Sciatic nerve (tissue), 2 donors: ENCODE results near the gene TBX1. TPM values are rescaled to one million over a fixed set of nuclear protein-coding genes. Genes with fewer than 3 reads are reported as not detected.

Experiments
- ATAC-seq: fragments of 200-7000 bp; cut with Tn5 transposase; one replicate; pipeline ENCODE4 v1.9.1; 2020; ENCODE audit warnings: mild to moderate bottlenecking, moderate library complexity
- DNase-seq: peaks from one replicate; pipeline ENCODE4 v3.0.0-alpha.2; 2020; ENCODE audit warnings: low spot score
- intact Hi-C: fragments of 100-400 bp; cut with DNase I; formaldehyde crosslinking; loops from one replicate; pipeline ENCODE4 v1.14.2; 2022
- total RNA-seq: library from RNA; stranded (reverse); fragmentation: NEBNext Ultra II Directional; extraction: Animal tissue kit (Norgen Biotek cat#: 25700); gene quantifications from one replicate; pipeline ENCODE4 v1.2.1, GENCODE V29; 2021
- donor health status: DM: no; HTN: no; CAD: no.
- donor health status: DM: no; HTN: no; CAD: no.

TBX1 gene
- total RNA-seq, 1 donor from 2014 or later = 4.2 TPM

- intact Hi-C loops = no loop called here
- ATAC-seq = no peak
- DNase-seq = no peak
Measured at GRCh38 chr22:19803736-19804267, 43.2 kb downstream of the TBX1 start.

DNA sequence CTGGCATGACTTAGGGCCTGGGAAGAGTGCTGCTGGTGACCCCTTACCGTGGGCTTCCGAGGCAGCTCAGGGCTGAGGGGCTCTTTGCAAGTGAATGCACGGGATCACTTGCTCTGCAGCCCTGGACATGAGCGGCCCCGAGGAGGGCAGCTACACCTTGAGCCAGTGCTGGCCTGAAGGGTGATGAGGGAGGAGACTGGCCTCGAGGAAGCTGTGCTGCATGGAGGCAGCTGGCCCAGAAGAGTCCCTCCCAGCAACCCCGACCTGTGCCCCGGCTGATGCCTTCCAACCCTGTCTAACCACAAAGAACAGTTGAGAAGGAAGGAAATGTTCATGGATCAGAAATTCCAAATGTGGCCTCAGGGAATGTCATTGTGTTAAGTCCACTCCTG is 45.2 kb downstream of the TBX1 start:
- intact Hi-C loops = no loop called here
- DNase-seq (peak; percentile 48), ATAC-seq (peak; percentile 28)

GRCh38 chr22:19806213-19807160 is 45.9 kb downstream of the TBX1 start:
- DNase-seq (peak; percentile 67), ATAC-seq (peak; percentile 4)
- intact Hi-C loops = no loop called here

DNA sequence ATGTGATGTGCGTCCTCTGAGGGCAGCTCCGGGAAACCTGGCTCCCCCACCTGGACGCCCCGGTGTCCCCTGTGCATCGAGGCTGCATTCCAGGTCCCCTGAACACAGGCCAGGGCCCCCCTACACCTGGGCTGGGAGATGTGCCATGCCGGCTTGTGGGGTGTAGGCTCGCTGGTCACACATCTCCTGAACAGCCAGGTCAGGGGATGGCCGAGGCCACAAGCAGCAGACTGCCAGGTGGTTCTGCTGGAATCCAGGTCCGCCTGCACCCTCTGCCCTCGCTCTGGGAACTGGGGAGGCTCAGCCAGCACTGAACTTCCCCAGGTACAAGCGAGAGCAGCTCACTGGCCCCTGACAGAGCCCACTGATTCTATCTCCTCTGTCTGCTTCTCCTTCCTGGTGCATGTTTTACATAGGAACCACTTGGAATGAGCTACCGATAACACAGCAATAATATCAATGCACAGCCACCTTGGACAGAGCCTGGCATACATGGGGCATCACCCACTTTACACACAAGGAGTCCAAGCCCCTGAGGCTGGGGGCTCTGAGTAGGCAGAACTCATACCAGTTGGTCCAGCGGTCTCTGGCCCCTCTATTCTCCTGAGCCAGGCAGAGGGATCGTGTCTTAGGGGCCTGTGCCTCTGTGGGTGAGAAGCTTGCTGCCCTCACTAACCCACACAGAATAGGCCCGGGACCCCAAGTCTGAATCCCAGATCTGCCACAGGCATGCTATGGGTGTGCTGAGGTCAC is 46.8 kb downstream of the TBX1 start:
- peak; percentile 52 for DNase-seq
- no peak for ATAC-seq
- intact Hi-C loops = no loop called here

DNA sequence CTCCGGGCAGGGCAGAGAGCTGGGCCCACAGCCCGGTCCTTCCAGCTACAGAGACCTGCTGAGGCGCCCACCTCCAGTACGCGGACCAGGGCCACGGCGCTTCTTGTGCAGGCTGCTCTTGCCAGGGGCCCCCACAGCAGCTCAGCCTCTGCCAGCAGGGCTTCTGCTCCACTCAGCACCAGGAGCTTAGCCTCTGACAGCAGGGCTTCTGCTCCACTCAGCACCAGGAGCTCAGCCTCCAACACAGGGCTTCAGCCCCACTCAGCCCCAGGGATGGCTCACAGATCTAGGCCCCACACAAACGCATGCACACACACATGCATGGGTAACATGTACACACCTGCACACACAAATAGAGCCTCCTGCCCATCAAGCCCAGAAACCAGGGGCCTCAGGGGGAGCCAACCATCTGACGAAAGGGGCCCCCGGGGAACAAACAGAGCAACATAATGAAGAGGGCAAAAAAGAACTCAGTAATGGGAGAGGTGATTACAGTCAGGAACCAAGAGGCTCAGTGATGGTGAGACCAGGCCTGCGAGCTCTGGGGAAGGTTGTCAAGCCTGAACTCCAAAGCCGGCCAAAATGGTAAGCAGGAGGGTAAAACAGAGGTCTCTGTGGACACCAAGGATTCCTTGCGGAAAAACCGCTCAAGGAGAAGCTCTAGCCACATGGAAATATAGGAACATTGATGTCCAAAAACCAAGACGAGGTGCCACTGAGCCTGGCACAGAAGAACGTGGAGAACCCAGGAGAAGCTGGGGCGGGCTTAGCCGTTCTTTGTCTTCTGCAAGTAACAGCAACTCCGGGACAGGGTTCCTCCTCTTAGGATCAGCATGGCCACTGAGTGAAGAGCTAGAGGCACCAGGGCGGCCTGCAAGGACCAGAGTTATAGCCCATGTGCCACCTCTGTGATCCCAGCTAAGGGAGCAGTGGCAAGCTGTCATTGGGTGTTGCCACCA is 47.6 kb downstream of the TBX1 start:
- ATAC-seq (no peak), DNase-seq (peak; percentile 40)
- intact Hi-C loops = no loop called here

GRCh38 chr22:19808873-19809478 is 48.4 kb downstream of the TBX1 start:
- ATAC-seq (no peak), DNase-seq (peak; percentile 26)
- intact Hi-C loops = no loop called here

DNA sequence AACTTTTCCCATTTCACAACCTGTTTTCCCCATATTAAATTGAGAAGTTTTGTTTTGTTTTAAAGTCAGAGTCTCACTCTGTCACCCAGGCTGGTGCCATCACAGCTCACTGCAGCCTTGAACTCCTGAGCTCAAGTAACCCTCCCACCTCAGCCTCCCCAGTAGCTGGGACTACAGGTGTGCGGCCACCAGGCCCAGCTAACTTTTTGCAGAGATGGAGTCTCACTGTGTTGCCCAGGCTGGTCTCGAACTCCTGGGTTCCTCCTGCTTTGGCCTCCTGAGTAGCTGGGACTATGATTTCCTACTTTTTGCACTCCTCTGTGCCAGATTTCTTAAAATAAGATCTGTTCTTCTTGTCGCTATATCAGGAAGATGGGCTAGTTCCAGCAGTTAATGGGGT is 49.2 kb downstream of the TBX1 start:
- ATAC-seq (no peak), DNase-seq (no peak)
- intact Hi-C loops = no loop called here

GRCh38 chr22:19810381-19811201 is 50.0 kb downstream of the TBX1 start:
- ATAC-seq (peak; percentile 30), DNase-seq (peak; percentile 48)
- intact Hi-C loops = no loop called here

- DNase-seq (peak; percentile 53), ATAC-seq (no peak)
- intact Hi-C loops = no loop called here
Measured at GRCh38 chr22:19811211-19811621, 50.6 kb downstream of the TBX1 start.

GRCh38 chr22:19811811-19812771 is 51.5 kb downstream of the TBX1 start:
- intact Hi-C loops = no loop called here
- DNase-seq = peak; percentile 55
- ATAC-seq = no peak

GRCh38 chr22:19812910-19813309 is 52.3 kb downstream of the TBX1 start:
- intact Hi-C loops = no loop called here

GRCh38 chr22:19814428-19814827 is 53.9 kb downstream of the TBX1 start:
- DNase-seq = no peak
- intact Hi-C loops = no loop called here

More at GRCh38 chr22:19812910-19813309, 52.3 kb downstream of the TBX1 start:
- DNase-seq = no peak
- ATAC-seq = no peak

DNA sequence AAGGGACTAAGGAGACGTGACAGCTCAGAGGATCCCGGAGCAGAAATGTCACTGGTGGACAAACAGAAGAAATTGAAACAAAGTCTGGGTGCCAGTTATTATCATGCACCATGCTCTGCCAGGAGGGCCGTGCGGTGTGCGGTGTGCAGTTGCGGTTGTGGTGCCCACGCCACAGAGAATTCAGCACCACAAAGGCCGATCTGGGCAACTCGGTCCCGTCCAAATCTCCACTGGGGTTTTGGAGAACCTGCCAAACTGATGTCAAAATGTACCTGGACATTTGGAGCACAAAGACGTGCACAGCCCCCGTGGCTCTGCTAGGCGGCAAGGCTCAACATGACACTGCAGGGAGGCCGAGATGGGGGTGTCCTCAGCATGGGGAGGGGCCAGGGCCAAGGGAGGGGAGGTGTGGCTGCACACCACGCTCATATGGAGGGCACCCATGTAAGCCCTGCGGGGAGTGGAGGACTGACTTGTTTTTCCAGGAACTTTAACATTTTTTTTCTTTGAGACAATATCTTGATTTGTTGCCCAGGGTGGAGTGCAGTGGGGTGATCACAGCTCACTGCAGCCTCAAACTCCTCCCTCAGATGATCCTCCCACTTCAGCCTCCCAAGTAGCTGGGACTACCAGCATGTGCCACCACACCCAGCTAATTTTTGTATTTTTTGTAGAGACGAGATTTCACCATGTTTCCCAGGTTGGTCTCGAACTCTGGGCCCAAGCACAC is 54.7 kb downstream of the TBX1 start:
- intact Hi-C loops = no loop called here
- no peak for ATAC-seq
- DNase-seq = no peak

More at GRCh38 chr22:19814428-19814827, 53.9 kb downstream of the TBX1 start:
- ATAC-seq = no peak

GRCh38 chr22:19815823-19816290 is 55.3 kb downstream of the TBX1 start:
- DNase-seq (no peak), ATAC-seq (no peak)
- intact Hi-C loops = no loop called here

DNA sequence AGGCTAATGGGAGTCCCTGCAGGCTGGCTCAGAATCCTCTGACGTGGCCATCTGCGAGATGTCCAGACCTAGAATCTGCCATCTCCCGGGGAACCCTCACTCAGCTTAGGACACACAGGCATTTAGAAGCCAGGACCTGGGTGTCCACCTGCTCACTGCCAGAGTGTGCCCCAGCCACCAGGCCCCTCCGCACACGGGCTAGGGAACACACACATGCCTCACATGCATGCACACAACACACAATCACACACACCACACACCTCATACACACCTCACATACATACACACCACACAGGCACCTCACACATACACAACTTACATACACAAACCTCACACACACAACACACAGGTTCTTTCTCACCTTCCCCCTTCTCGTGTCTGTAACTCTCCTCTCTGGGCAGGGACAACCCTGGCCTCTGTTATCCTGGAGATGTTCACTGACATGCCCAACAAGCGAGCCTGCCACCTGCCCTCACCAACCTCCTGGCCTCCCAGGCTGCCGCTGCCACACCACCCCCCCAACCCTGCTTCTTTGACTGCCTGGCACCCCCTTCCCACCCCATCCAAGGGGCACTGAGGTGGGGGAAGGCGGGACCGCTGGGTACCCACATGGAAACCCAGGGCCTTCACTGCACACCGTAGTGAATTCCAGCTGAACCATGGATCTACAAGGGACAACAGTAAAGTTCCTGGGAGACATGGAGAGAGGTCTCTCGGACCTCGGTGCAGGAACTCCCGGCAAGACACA is 56.0 kb downstream of the TBX1 start:
- ATAC-seq (no peak), DNase-seq (no peak)
- intact Hi-C loops = no loop called here
